Activated gamma-delta T cell treated with Interleukin-2 at 50 U/mL for 16 hours (primary cell): ENCODE measurements around the gene IFI30.

Source experiments
- DNase-seq: peaks from one replicate; pipeline ENCODE4 v3.0.0-alpha.2; 2020

IFI30 gene

GRCh38 chr19:18171605-18172327, 1.8 kb upstream of the IFI30 start:
- DNase-seq: no peak

- DNase-seq: no peak
These were observed 1.1 kb upstream of the IFI30 start for GRCh38 chr19:18172331-18173053.

DNA sequence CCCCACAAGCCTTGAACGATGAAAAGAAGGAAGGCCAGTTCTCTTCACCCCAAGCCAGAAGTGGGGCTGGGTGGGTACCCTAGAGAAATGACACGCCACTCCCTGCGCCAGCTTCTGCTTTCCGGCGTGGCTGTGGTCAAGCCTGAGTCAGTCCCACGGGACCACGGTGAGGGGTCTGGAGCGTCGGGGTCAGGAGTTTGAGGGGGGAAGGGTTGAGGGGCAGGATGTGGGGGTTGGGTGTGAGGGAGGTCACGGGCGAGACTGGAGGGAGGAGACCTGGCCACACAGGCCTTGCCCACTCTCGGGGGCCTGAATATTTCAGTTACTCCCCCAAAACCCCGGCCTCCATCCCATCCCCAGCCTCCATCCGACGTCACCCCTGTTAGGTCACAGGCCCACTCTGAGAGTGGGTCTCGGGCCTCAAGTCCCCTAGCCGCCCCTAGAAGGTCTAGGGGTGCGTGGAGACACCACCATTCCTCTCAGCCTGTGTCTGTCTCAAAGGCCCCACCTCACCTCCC, 500 bp upstream of the IFI30 start:
- no peak for DNase-seq

DNA sequence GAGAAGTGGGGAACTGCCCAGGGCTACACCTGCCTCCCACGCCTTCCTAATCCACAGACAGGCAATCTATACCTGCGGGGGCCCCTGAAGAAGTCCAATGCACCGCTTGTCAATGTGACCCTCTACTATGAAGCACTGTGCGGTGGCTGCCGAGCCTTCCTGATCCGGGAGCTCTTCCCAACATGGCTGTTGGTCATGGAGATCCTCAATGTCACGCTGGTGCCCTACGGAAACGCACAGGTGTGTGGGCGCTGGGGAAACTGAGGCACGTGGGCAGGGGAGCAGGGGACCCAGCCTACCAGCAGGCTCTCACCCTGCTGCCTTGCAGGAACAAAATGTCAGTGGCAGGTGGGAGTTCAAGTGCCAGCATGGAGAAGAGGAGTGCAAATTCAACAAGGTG, 1.4 kb downstream of the IFI30 start:
- DNase-seq: no peak

DNA sequence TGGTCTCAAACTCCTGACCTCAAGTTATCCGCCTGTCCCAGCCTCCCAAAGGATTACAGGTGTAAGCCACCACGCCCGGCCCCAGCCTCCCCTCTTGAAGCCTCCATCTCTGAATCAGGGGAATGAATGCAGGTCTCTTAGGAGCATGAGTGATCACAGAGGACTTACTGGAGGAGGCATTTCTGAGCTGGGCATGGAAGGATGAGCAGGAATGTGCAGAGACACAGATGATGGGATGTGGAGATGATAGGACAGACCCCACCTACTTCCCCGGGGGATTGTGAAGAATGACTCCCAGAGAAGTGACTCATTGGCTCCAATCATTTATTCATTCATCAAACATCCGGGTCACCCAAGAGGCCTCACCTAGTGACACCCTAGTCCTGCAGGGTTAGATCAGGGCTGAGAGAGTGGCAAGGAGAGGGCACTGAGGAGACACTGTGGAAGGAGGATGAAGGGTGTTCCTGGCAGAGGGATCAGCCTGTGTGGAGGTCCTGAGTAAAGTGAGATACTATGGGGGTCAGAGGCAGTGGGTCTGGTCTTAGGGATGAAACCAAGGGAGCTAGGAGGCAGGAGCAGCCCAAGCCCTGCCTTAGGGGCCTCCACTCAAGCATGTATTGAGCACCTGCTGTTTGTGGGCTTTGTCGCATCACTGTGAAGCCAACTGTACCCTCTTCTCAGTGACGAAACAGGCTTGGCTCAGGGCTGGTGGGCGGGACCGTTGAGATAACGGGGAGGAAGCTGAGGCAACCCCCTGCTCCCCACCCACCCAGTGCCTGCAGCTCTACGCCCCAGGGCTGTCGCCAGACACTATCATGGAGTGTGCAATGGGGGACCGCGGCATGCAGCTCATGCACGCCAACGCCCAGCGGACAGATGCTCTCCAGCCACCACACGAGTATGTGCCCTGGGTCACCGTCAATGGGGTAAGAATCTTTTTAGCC, 3.0 kb downstream of the IFI30 start:
- DNase-seq: no peak

DNA sequence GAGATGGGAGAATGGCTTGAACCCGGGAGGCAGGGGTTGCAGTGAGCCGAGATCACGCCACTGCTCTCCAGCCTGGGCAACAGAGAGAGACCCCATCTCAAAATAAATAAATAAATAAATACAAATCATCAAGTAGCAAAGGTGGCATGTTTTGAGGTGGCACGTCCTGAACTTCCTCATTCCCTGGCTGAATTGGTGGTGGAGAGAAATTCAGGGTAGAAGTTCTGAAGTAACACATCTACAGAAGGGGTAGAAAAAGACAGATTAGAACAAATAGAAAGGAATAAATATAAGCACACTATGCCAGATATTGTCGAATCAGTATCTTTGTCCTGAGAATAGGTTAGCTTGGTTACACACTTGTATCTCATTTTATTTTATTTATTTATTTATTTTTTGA, 6.3 kb downstream of the IFI30 start:
- DNase-seq: no peak

GRCh38 chr19:18183529-18183928, 9.9 kb downstream of the IFI30 start:
- no peak for DNase-seq

DNA sequence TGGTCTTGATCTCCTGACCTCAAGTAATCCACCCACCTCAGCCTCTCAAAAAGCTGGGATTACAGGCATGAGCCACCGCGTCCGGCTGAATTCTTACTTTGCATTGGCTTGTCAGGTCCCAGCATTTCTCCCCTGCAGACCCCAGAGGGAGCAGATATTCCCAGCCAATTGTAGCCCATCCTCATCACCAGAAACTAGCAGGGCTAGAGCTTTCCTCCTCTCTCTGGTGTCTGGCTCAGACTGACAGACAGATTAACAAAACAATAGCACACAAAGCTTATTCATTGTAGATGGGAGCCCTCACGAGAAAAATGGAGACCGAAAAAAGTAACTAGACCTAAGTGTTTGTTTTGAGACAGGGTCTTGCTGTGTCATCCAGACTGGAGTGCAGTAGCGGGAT, 11.9 kb downstream of the IFI30 start:
- DNase-seq: no peak

DNA sequence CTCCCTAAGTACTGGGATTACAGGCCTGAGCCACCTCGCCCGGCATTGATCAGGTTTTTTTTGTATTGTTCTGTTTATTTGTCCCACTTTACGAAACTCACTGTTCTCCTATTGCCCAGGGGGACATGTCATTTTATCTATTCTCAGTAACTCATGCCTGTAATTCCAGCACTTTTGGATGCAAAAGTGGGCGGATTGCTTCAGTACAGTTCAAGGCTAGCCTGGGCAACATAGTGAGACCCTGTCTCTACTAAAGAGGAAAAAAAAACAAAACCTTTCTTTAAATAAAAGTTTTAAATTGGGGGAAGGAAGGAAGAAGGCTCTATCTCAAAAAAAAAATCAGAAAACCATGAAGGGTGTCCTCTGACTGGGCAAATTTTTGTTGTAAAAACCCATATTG, 16.7 kb downstream of the IFI30 start:
- DNase-seq: no peak

- DNase-seq: no peak
These were observed 18.0 kb downstream of the IFI30 start for GRCh38 chr19:18191640-18192062.

- DNase-seq: peak; percentile 98
These were observed 19.2 kb downstream of the IFI30 start, which contains the start of gene MPV17L2 for GRCh38 chr19:18192673-18193387. MPV17L2 (plus strand) TSS chr19:18193218; CDS start chr19:18193282, 64 bp downstream.

- no peak for DNase-seq
These were observed 20.0 kb downstream of the IFI30 start for GRCh38 chr19:18193388-18194180.

DNA sequence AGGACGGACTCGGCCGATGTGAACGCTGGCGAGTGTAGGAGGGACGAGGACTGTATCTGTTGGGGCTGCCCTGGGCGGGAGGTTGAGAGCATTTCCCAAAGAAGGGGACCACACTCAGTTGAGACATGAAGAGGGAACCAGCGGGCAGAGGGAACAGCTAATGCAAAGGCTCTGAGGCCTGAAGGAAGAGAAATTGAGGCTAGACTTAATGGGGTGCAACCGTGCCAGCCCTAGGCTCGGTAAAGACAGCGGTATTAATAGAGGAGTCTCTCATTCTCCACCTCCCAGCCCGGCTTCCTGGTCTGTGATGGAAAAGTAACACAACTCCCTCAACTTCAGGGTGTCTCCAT, 20.5 kb downstream of the IFI30 start:
- DNase-seq: no peak

DNA sequence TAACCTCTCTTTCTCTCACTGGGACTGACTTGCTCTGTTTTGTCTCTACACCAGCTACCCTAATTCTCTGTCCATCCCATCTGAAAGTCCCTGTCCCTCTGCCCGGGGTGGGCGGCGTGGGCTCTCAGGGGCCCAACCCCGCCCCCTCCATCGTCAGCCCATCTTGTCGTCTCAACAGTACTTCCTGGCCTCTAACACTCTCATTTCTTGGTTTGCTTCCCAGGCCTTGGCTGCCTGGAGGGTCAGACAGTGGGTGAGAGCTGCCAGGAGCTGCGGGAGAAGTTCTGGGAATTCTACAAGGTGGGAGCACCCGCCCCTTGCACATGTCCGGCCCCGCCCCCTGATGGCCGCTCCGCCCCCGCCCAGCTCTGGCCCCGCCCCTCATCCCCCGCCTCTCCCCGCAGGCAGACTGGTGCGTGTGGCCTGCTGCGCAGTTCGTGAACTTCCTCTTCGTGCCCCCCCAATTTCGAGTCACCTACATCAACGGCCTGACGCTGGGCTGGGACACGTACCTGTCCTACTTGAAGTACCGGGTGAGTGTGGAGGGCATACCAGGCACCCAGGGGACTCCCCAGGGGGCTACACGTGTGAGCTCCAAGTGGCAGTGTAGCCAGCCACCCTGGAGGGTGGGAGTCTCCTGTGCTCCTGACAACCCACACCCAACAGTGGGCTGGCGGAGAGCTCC, 21.1 kb downstream of the IFI30 start:
- no peak for DNase-seq

DNA sequence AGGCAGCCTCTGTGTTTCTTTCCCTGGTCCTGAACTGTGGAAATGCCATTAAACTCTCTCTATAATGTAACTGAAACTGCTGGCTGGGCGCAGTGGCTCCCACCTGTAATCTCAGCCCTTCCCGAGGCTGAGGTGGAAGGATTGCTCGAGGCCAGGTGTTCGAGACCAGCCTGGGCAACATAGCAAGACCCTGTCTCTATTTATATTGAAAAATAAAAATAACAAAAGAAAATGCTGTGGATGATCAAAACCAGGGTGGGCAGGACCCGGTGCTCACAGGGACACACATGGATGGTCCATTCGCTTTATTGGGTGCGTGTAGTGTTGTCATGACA, 22.9 kb downstream of the IFI30 start:
- DNase-seq: no peak

DNA sequence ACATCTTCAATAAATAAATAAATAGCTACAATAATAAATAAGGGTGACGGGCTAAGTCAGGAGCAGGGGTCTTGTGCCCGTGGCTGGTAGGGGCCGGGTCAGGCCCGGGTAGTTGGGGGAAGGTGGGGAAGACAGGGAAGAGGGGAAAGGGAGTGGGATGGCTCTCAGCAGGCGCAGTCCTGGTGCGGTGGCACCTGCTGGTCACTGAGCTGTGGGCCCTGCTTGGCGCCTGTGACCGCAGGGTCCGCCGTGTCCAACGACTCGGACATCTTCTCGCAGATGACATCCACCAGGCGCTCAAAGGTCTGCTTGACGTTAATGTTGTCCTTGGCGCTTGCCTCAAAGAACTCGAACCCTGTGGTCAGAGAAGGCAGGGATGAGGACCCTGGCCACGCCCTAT, 23.7 kb downstream of the IFI30 start:
- DNase-seq: no peak

DNA sequence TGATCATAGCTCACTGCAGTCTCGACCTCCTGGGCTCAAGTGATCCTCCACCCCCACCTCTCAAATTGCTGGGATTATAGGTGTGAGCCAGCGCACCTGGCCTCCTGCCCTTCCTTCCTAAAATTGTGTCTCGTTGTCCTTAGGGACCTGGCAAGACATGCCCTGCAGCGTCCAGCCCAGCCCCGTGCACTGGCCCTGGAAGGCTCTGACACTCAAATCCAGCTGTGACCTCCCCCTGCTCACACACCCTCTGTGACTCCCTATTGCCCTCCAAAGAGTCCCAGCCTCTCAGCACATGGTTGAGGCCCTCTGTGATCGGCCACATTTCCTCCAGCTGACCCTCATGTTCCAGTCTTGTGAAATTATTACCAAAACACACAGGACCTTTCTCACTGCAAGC, 24.3 kb downstream of the IFI30 start:
- DNase-seq: no peak

- no peak for DNase-seq
These were observed 24.8 kb downstream of the IFI30 start for GRCh38 chr19:18198374-18198773.

DNA sequence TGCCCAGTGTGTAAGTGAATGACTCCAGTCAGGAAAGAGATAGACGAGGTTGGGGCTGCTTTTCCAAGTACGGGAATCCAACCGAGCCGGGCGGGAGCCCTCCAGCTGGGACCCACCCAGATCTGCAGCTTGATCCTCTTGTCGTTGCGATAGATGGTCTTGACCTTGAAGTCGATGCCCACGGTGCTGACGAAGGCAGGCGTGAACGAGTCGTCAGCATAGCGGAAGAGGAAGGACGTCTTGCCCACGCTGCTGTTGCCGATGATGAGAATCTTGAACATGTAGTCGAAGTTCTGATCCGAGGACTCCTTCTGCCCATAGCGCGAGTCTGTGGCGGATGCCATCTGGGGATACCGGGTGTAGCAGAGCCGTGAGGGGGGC, 28.8 kb downstream of the IFI30 start:
- DNase-seq: no peak

GRCh38 chr19:18202778-18203407, 29.3 kb downstream of the IFI30 start:
- DNase-seq: no peak

GRCh38 chr19:18203408-18203862, 29.8 kb downstream of the IFI30 start:
- peak; percentile 42 for DNase-seq
